T-helper 17 cell (primary cell): ENCODE data around the gene HPN. TPM values are rescaled to one million over a fixed set of nuclear protein-coding genes. Genes with fewer than 3 reads are reported as not detected.
A peak's percentile ranks its signal among the peaks of the same experiment; 100 is the strongest.
"Not testable (repeated sequence)": the region's sequence is repeated elsewhere in the genome, so short reads cannot be mapped to it uniquely, and the experiment has no call there.

Experiments used
- ATAC-seq: fragments of 150-1000 bp; cut with Tn5 transposase; 2 replicates; pipeline ENCODE4 v1.10.0; 2021; ENCODE audit warnings: mild to moderate bottlenecking, moderate library complexity
- DNase-seq, 3 donors: peaks; one replicate each; pipeline versions ENCODE4 v3.0.0 to v3.0.0-alpha.2; 2020 to 2021
- H3K9me3 ChIP-seq: one replicate; pipeline ENCODE4 v1.7.0; 2013; ENCODE audit warnings: low read length, mild to moderate bottlenecking; ENCODE audit not compliant: control insufficient read depth, poor library complexity, severe bottlenecking
- H3K27ac Mint-ChIP-seq: one replicate; pipeline ENCODE4 v1.8.0; 2022; ENCODE audit warnings: mild to moderate bottlenecking, moderate library complexity, mixed read lengths
- H3K27me3 Mint-ChIP-seq: one replicate; pipeline ENCODE4 v1.8.0; 2022; ENCODE audit warnings: mixed read lengths
- H3K36me3 Mint-ChIP-seq: one replicate; pipeline ENCODE4 v1.8.0; 2022; ENCODE audit warnings: low read depth, mixed read lengths
- H3K4me1 Mint-ChIP-seq: one replicate; pipeline ENCODE4 v1.8.0; 2022; ENCODE audit warnings: mild to moderate bottlenecking, mixed read lengths
- H3K4me3 Mint-ChIP-seq: one replicate; pipeline ENCODE4 v1.8.0; 2022; ENCODE audit warnings: mild to moderate bottlenecking, moderate library complexity, mixed read lengths
- total RNA-seq, 4 donors: library from RNA in 2 of 4; stranded (reverse) in 2 of 4; gene quantifications; one replicate each; pipeline ENCODE4 v1.2.3 and lab custom pipeline; 2022 to 2026

Gene HPN
- under 1 TPM in 1 of 2 donors, not detected in 1; 0.89 TPM for total RNA-seq
- total RNA-seq (lab: John Stamatoyannopoulos, UW) = 0 reads per million in 2 donors

DNA sequence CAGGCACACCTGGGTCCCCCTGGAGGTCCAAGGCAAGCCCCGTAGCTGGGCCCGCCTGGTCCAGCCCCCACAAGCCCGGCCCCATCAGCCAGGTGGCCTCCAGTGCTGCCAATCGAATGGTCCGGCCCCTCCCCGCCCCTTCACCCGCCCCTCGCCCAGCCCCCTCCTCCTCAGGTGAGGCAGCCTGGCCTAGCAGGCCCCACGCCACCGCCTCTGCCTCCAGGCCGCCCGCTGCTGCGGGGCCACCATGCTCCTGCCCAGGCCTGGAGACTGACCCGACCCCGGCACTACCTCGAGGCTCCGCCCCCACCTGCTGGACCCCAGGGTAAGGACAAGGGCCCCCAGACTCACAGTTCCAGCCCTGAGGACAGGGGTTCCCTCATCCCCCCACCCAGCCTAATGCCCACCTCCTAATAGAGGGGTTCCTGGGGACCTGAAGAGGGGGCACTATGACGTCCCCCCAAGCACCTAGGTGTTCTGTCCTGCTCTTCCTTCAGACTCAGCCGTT, at the start of gene HPN:
Gene HPN (plus strand): TSS at position 174 of the 508 bp plus-strand sequence. CDS start 786 bp downstream, outside the sequence.
- H3K9me3 ChIP-seq = no peaks in the 10 kb centered on the region
- DNase-seq = no peak
- Mint-ChIP-seq H3K4me3 (peak within 1 kb of the TSS; percentile 92), H3K27ac (peak within 1 kb of the TSS; percentile 88), H3K36me3 (no peaks in the 10 kb centered on the region), H3K4me1 (peaks cover 28% of the 10 kb centered on the region), H3K27me3 (peaks cover 6% of the 10 kb centered on the region)
- ATAC-seq = no peak

DNA sequence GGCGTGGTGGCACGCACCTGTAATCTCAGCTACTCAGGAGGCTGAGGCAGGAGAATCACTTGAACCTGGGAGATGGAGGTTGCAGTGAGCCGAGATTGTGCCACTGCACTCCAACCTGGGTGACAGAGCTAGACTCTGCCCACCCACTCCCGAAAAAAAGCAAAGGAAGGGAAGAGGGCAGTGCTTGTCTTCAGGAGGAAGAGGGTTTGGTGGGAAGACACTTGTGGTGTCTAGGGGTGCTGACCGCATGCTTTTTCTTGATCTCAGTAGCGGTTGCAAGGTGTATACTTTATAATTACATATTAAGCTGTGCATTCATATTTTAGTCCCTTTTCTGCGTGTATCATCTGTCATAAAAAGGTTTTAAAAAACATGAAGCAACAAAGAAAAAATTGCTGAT, 48.9 kb upstream of the HPN start:
- Mint-ChIP-seq H3K4me1 (peaks cover 22% of the 10 kb centered on the region), H3K4me3 (peak overlapping the region; percentile 50)
- H3K9me3 ChIP-seq, DNase-seq, H3K27ac Mint-ChIP-seq, H3K36me3 Mint-ChIP-seq, H3K27me3 Mint-ChIP-seq: not testable (repeated sequence)
- peak; percentile 28 for ATAC-seq

DNA sequence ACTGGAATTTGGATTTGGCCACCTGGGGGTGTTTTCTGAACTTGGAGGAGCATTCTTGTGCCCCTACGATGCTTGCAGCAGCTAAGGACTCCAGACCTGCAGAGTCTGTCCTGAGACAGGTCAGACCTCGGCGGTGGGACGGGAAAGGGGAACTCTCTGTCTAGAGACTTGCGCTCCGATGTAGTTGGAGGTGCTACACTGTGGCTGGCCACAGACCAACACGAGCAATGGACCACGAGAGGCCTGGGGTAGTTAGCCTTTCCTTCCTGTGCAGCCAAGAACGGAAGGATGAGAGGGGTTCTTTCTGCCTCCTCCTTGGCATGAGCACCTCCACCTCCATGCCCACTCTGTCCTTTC, 47.3 kb upstream of the HPN start:
- ATAC-seq (no peak), DNase-seq (no peak)
- Mint-ChIP-seq H3K27me3 (no peaks in the 10 kb centered on the region), H3K4me1 (peaks cover 34% of the 10 kb centered on the region), H3K27ac (no peak overlapping the region), H3K4me3 (no peak overlapping the region), H3K36me3 (no peaks in the 10 kb centered on the region)
- H3K9me3 ChIP-seq = no peaks in the 10 kb centered on the region

DNA sequence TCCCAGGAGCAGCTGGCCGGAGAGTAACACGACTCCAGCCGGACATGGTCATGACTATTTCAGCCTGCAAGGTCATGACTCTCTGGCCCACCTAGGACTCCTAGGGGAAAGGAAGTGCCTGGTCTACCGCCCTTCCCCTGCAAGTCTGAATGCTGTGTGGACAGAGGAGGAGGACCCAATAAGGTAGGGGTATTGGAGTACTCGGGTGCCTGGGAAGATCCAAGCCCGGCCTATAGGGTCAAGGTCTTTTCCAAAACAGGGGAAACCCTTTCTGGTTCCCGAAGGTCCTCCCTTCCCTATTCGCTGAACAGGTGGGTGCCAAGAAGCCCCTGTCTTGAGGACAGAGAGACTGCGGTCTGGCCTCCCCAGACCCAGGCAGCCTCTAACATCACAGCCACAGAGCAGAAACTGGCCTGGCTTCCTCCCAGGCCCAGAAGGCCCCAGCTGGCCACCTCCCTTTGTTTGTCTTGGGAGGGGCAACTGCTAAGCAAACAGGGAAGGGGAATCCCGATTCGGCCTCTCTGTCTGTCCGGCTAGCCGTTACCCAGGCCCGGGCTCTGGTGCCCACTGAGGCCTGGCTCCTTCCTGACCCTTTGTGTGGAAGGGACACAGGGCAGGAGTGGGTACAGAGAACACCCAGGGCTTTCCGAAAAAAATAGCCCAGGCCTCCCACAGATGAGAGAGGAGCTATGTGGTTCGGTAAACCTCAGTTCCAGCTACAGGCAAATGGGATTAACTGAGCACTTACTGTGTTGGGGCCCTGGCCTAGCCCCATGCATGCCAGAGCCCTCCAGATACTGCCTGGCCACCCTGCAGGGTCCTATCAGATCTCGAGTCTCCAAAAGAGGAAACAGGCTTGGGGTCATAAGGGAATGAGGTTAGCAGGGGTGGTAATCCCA, 46.6 kb upstream of the HPN start:
- no peak overlapping the region for H3K4me3 Mint-ChIP-seq
- H3K4me1 Mint-ChIP-seq = peaks cover 35% of the 10 kb centered on the region
- ATAC-seq (no peak), DNase-seq (no peak)
- no peak overlapping the region for H3K27ac Mint-ChIP-seq
- H3K27me3 Mint-ChIP-seq = no peaks in the 10 kb centered on the region
- no peaks in the 10 kb centered on the region for H3K36me3 Mint-ChIP-seq
- no peaks in the 10 kb centered on the region for H3K9me3 ChIP-seq

DNA sequence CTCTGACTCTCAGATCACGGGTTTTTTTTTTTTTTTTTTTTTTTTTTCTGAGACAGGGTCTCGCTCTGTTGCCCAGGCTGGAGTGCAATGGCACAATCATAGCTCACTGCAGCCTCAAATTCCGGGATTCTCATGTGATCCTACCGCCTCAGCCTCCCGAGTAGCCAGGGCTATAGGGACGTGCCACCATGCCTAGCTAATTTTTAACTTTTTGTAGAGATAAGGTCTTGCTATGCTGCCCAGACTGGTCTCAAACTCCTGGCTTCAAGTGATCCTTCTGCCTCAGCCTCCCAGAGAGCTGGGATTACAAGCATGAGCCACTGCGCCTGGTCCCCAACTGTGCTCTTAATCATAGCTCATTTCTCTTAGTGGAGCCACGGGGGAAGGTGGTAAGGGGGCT, 46.0 kb upstream of the HPN start:
- Mint-ChIP-seq H3K36me3 (no peaks in the 10 kb centered on the region), H3K4me1 (peaks cover 32% of the 10 kb centered on the region), H3K4me3 (no peak overlapping the region), H3K27me3 (no peaks in the 10 kb centered on the region), H3K27ac (peak overlapping the region; percentile 95)
- ATAC-seq (no peak), DNase-seq (no peak)
- no peaks in the 10 kb centered on the region for H3K9me3 ChIP-seq

DNA sequence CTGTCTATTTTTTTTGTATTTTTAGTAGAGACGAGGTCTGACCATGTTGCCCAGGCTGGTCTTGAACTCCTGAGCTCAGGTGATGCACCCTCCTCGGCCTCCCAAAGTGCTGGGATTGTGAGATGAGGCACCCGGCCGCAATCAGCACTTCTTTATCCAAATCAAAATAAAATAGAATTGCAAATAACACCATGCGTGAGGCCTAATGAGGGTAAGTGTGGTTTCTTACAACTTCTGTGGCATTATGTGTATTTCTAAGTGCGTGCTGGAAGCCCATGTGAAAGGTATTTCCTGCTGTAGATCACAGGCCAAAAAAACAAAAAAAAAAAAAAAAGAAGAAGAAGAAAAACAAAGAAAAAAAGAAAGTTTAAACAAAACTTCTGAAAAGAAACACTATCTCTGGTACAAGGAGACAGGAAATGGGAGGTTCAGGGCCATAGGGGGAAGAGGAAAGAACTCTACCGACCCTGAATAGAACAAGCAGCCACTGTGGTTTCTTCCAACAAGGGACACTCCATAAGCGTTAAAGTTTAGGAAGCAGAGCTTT, 44.4 kb upstream of the HPN start:
- no peaks in the 10 kb centered on the region for H3K9me3 ChIP-seq
- Mint-ChIP-seq H3K27ac (peak overlapping the region; percentile 95), H3K27me3 (no peaks in the 10 kb centered on the region), H3K4me3 (peak overlapping the region; percentile 81), H3K36me3 (peaks cover 6% of the 10 kb centered on the region), H3K4me1 (peaks cover 39% of the 10 kb centered on the region)
- ATAC-seq = peak; percentile 30
- no peak for DNase-seq

DNA sequence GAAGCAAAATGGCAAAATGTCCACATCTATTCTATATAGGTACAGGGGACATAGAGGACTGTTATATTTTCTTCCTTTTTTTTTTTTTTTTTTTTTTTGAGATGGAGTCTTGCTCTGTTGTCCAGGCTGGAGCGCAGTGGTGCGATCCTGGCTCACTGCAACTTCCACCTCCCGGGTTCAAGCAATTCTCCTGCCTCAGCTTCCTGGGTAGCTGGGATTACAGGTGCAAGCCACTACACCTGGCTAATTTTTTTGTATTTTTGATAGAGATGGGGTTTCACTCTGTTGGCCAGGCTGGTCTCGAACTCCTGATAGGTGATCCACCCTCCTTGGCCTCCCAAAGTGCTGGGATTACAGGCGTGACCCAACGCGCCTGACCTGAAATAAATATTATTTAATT, 43.3 kb upstream of the HPN start:
- ATAC-seq, H3K27me3 Mint-ChIP-seq, H3K36me3 Mint-ChIP-seq, H3K9me3 ChIP-seq, DNase-seq: not testable (repeated sequence)
- Mint-ChIP-seq H3K4me3 (peak overlapping the region; percentile 81), H3K4me1 (peaks cover 49% of the 10 kb centered on the region), H3K27ac (peak overlapping the region; percentile 95)

DNA sequence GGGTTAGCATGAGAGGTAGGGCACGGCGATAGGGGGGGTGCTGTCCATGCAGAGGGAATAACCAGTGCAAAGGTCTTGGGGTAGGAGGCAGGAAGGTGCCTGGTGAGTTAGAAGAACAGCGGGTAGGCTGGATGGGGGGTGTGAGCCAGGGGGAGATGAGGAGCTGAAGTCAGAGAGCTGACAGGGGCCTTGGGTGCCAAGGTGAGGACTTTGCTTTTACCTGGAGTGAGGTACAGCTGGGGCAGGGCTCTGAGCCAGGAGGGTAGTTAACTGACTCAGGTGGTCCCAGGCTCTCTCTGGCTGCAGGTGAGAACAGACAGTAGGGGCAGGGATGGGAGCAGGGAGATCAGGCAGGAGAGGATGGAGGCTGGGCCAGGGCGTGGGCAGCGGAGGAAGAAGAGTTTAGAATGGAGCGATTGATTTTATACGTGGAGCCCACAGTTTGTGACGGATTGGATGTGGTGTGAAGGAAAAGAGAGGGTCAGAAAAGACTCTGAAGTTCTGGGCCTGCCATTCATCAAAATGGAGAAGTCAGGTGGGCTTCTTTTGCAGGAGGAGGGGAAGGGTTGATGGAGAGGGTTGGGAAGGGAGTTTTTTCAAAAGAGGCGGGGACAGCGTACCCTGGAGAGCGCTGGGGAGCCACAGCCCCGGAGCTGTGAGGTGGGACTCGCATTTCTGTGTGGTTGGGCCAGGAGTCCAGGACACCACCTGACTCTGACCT, 42.6 kb upstream of the HPN start:
- H3K4me1 Mint-ChIP-seq = peaks cover 53% of the 10 kb centered on the region
- ATAC-seq (no peak), DNase-seq (no peak)
- no peaks in the 10 kb centered on the region for H3K9me3 ChIP-seq
- H3K27me3 Mint-ChIP-seq = no peaks in the 10 kb centered on the region
- peak overlapping the region; percentile 95 for H3K27ac Mint-ChIP-seq
- H3K4me3 Mint-ChIP-seq = peak overlapping the region; percentile 100
- H3K36me3 Mint-ChIP-seq = peaks cover 9% of the 10 kb centered on the region

DNA sequence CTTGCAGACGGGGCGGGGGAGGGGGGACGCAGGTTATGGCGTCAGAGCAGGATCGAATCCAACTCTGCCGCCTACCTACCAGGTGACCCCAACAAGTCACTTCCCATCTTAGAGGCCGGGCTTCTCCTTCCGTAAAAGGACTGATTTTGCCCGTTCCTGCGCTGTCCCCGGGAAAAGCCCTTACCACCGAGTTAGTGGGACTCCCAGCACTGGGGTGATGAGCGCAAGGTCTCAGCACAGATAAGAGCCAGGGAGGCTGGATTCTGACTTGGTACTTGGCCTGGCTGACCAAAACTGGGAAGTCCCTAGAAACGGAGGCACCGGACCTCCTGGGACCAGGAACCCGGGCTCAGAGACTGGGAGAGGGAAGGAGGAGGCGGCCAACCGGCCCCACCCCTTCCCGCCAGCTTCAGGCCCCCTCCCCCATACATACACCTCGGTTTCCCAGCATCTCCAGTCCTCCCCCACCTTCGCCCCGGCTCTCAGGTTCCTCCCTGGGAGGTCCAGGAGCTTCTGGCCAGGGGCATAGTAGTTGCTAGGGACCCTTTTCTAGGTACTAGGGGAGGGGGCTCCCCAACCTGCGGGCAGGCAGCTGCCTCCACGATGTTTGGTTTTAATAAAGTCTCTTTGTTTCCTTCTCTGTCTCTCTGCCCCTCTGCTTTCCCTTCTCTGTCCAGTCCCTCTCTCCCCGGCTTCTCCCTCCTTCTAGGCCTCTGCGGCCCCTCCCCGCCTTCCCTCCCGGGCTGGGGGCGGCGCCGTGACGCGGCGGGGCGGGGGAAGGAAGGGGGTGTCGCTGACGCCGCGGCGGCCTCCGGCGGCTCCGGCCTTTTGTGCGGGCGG, 41.8 kb upstream of the HPN start, which contains the start of gene GRAMD1A:
Gene GRAMD1A (plus strand): TSS at position 826 of the 840 bp plus-strand sequence. CDS start 156 bp downstream, outside the sequence.
- H3K9me3 ChIP-seq = no peaks in the 10 kb centered on the region
- peaks cover 9% of the 10 kb centered on the region for H3K36me3 Mint-ChIP-seq
- H3K27ac Mint-ChIP-seq = peak within 1 kb of the TSS; percentile 99
- ATAC-seq (peak; percentile 50), DNase-seq (peak; percentile 49 to 65 (median 61))
- peak within 1 kb of the TSS; percentile 100 for H3K4me3 Mint-ChIP-seq
- peaks cover 56% of the 10 kb centered on the region for H3K4me1 Mint-ChIP-seq
- H3K27me3 Mint-ChIP-seq = no peaks in the 10 kb centered on the region

DNA sequence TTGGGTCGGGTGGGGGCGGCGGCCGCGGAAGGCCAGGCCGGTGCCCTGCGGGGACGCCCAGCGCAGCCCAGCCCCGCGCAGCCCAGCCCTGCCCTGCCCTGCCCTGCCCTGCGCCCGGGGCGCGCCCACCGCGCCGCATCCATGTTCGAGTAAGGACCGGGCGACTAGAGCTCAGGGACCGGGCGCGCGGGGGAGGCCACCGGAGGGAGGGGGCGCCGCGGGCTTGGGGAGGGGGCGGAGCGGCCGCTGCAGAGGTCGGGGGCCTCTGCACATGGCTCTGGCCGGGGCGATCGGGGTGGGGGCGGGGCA, 41.2 kb upstream of the HPN start:
- DNase-seq (no peak), ATAC-seq (no peak)
- H3K36me3 Mint-ChIP-seq = peaks cover 9% of the 10 kb centered on the region
- no peaks in the 10 kb centered on the region for H3K9me3 ChIP-seq
- H3K4me1 Mint-ChIP-seq = peaks cover 57% of the 10 kb centered on the region
- H3K4me3 Mint-ChIP-seq = peak overlapping the region; percentile 100
- H3K27ac Mint-ChIP-seq = peak overlapping the region; percentile 95
- H3K27me3 Mint-ChIP-seq = no peaks in the 10 kb centered on the region

DNA sequence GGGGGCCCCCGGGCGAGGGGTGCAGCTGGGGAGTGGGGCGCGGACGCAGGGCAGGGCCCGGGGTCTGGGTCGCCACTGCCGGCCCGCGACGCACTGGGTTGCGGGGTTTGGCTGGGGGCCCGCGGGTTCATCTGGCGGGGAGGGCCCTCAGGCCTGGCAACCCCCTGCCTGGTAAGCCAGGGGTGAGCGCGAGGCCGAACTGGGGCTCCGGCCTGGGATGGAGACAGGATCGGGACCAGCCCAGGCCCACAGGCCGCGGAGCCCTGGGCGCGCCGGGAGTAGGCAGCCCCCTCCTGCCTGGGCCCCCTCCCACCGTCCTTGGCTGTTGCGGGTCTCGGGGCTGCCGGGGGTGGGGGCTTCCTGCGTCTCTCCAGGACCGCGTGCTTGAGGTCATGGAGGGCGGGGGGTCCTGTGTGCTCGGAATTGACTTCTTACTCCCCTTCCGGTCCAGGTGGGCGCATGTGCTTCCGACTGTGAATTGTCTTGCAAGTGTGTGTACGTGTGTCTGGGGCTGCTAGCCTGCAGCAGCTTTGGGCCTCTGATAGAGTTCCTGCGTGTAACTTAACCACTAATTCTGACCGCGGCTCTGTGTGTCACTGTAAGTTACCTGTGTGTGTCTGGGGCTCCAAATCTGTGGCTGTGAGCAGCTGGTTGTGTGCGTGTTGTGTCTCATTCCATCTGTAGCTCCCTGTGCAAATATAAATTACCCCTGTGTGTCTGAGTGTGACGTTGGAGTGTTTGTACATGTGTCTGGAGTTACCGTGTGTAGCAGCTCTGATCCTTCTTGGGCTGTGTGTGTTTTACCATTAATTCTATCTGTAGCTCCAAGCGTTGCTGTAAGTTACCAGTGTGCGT, 40.6 kb upstream of the HPN start:
- peak in 1 of 3 donors; percentile 49 for DNase-seq
- peak; percentile 64 for ATAC-seq
- Mint-ChIP-seq H3K4me1 (peaks cover 58% of the 10 kb centered on the region), H3K36me3 (peaks cover 9% of the 10 kb centered on the region), H3K4me3 (peak overlapping the region; percentile 100), H3K27me3 (no peaks in the 10 kb centered on the region), H3K27ac (peak overlapping the region; percentile 99)
- no peaks in the 10 kb centered on the region for H3K9me3 ChIP-seq

DNA sequence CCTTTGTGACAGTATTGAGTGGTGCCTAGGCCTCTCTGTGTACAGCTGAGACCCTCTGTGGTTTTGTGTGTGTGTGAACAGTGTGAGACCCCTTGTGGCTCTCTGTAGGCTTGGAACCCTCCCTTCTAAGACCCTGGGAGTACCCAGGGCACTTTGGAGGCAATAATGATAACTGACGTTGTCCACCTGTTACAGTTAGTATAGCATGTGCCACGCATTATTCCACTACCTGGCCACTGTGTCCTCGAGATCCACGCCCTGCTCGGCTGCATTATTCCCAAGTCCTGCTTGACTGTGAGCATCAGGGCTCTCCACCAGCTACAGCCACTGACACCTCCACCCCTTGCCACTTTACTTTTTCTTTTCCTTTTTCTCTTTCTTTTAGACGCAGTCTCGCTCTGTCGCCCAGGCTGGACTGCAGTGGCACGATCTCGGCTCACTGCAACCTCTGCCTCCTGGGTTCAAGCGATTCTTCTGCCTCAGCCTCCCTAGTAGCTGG, 39.4 kb upstream of the HPN start:
- Mint-ChIP-seq H3K36me3 (peaks cover 12% of the 10 kb centered on the region), H3K27ac (peak overlapping the region; percentile 99), H3K4me1 (peaks cover 62% of the 10 kb centered on the region), H3K27me3 (no peaks in the 10 kb centered on the region), H3K4me3 (peak overlapping the region; percentile 100)
- DNase-seq (no peak), ATAC-seq (no peak)
- no peaks in the 10 kb centered on the region for H3K9me3 ChIP-seq
